B cell (primary cell): Measurements from ENCODE around the gene SLC30A7. TPM values are rescaled to one million over a fixed set of nuclear protein-coding genes. Genes with fewer than 3 reads are reported as not detected.

Source experiments
- ATAC-seq: fragments of 200-7000 bp; cut with Tn5 transposase; one replicate; pipeline ENCODE4 v1.10.0; 2021; ENCODE audit warnings: low read depth, mild to moderate bottlenecking, moderate number of reproducible peaks, moderate library complexity
- CTCF ChIA-PET: fragments of 350-600 bp; sonication (Branson Sonifier 250); formaldehyde crosslinking; loops from one replicate; lab custom pipeline; 2021; ENCODE audit warnings: antibody characterized with exemption, inconsistent platforms; lab: Charles Lee
- POLR2A ChIA-PET: fragments of 350-600 bp; sonication (Branson Sonifier 250); formaldehyde crosslinking; loops from one replicate; lab custom pipeline; 2021; ENCODE audit warnings: antibody characterized with exemption; lab: Charles Lee
- DNase-seq: peaks from one replicate; pipeline ENCODE4 v3.0.0; 2013
- H2AFZ ChIP-seq: 2 replicates; pipeline ENCODE4 v1.6.1; 2012; ENCODE audit warnings: mild to moderate bottlenecking, low read depth, low read length; ENCODE audit not compliant: insufficient read depth, poor library complexity, severe bottlenecking
- H3K27ac ChIP-seq, 2 donors: 1 replicate in 1 of 2; 2 replicates in 1 of 2; pipeline ENCODE4 v1.5.1; 2012 to 2013; ENCODE audit warnings: low read length in 2 of 2, mild to moderate bottlenecking in 2 of 2, moderate library complexity in 1 of 2
- H3K27me3 ChIP-seq, 4 experiments: fragments of 200-600 bp in 1 of 4; sonication (generic) in 1 of 4; replicated peaks in 1 of 4; 1 replicate in 2 of 4; 2 replicates in 2 of 4; pipeline versions ENCODE4 v1.6.1 to v1.7.0; 2013 to 2016; ENCODE audit warnings: low read length in 3 of 4, mild to moderate bottlenecking in 2 of 4, mixed read lengths in 1 of 4, moderate library complexity in 1 of 4; ENCODE audit not compliant: insufficient read depth in 4 of 4, control insufficient read depth in 3 of 4; ENCODE audit errors: control extremely low read depth in 1 of 4
- H3K36me3 ChIP-seq, 2 experiments: replicated peaks in 1 of 2; 1 replicate in 1 of 2; 2 replicates in 1 of 2; pipeline versions ENCODE4 v1.6.1 to v1.7.1; 2013; ENCODE audit warnings: low read length in 1 of 2; ENCODE audit not compliant: insufficient read depth in 2 of 2, control insufficient read depth in 1 of 2; ENCODE audit errors: control extremely low read depth in 1 of 2, extremely low read depth in 1 of 2
- H3K4me1 ChIP-seq, 2 donors: fragments of 200-600 bp in 1 of 2; sonication (generic) in 1 of 2; 1 replicate in 1 of 2; 2 replicates in 1 of 2; pipeline versions ENCODE4 v1.5.1 to v1.6.1; 2013 to 2017; ENCODE audit warnings: low read length in 2 of 2; ENCODE audit not compliant: control insufficient read depth in 2 of 2, insufficient read depth in 2 of 2
- H3K4me2 ChIP-seq: replicated peaks from 2 replicates; pipeline ENCODE3; 2012; ENCODE audit warnings: mild to moderate bottlenecking, low read depth, low read length; ENCODE audit not compliant: poor library complexity, severe bottlenecking
- H3K4me3 ChIP-seq, 5 experiments: fragments of 200-600 bp in 1 of 5; sonication (generic) in 1 of 5; 1 replicate in 3 of 5; 2 replicates in 2 of 5; pipeline versions ENCODE4 v1.5.1 to v1.7.0; 2011 to 2016; ENCODE audit warnings: low read length in 4 of 5, mild to moderate bottlenecking in 4 of 5, low read depth in 2 of 5, control low read depth in 1 of 5, moderate library complexity in 1 of 5; ENCODE audit not compliant: insufficient read depth in 1 of 5; ENCODE audit errors: control extremely low read depth in 1 of 5, extremely low read depth in 1 of 5
- H3K79me2 ChIP-seq: fragments of 200-600 bp; sonication (generic); one replicate; pipeline ENCODE4 v1.6.0; 2016; ENCODE audit warnings: low read length; ENCODE audit not compliant: control insufficient read depth, insufficient read depth
- H3K9ac ChIP-seq: fragments of 200-600 bp; sonication (generic); 2 replicates; pipeline ENCODE4 v1.6.1; 2017; ENCODE audit warnings: mild to moderate bottlenecking, low read length, moderate library complexity
- H3K9me3 ChIP-seq, 3 donors: one replicate each; pipeline versions ENCODE4 v1.6.1 to v1.7.1; 2013; ENCODE audit warnings: low read length in 2 of 3; ENCODE audit not compliant: control insufficient read depth in 2 of 3, insufficient read depth in 1 of 3; ENCODE audit errors: control extremely low read depth in 1 of 3
- H4K20me1 ChIP-seq: 2 replicates; pipeline ENCODE4 v1.6.0; 2012; ENCODE audit warnings: mild to moderate bottlenecking, low read length; ENCODE audit not compliant: insufficient read depth, control insufficient read depth, poor library complexity, severe bottlenecking
- H3K27ac Mint-ChIP-seq: one replicate; pipeline ENCODE4 v1.8.0; 2021; ENCODE audit warnings: mixed read lengths
- H3K27me3 Mint-ChIP-seq: one replicate; pipeline ENCODE4 v1.8.0; 2021; ENCODE audit warnings: mixed read lengths
- H3K4me1 Mint-ChIP-seq: one replicate; pipeline ENCODE4 v1.8.0; 2021; ENCODE audit warnings: mixed read lengths
- H3K4me3 Mint-ChIP-seq: one replicate; pipeline ENCODE4 v1.8.0; 2021; ENCODE audit warnings: mixed read lengths
- H3K9me3 Mint-ChIP-seq: one replicate; pipeline ENCODE4 v1.8.0; 2022; ENCODE audit warnings: mixed read lengths; ENCODE audit not compliant: insufficient read depth
- EZH2 ChIP-seq: IDR thresholded peaks from 2 replicates; pipeline ENCODE4 v1.6.1; 2012; ENCODE audit warnings: borderline replicate concordance, low read depth, mild to moderate bottlenecking, moderate library complexity, low read length; ENCODE audit not compliant: insufficient read depth, poor library complexity, severe bottlenecking
- WGBS: methylation state at CpG from one replicate; pipeline ENCODE4 v1.1.5; 2013; ENCODE audit warnings: missing lambda C conversion rate; ENCODE audit not compliant: insufficient coverage; 5-methylcytosine and 5-hydroxymethylcytosine counted together
- intact Hi-C: fragments of 100-400 bp; cut with micrococcal nuclease; formaldehyde crosslinking; loops from one replicate; pipeline ENCODE4 v1.10.0; 2022
- polyA plus RNA-seq: library from polyadenylated mRNA; depleted of rRNA; stranded (reverse); fragments of >200 nt; gene quantifications from 2 replicates; pipeline ENCODE4 v1.2.3, GENCODE V29; 2012
- total RNA-seq, 2 donors: library from RNA; stranded (reverse); fragments of 120-200 nt in 1 of 2; gene quantifications; 1 replicate in 1 of 2; 2 replicates in 1 of 2; pipeline versions ENCODE4 v1.2.3 to v1.2.4, GENCODE V29; 2013 to 2022
- TF ChIP-seq, protein P1 (sequence below): fragments of 200-600 bp; IDR thresholded peaks from one replicate; pipeline ENCODE4 v1.8.0; 2022; ENCODE audit warnings: antibody characterized with exemption, mild to moderate bottlenecking

SLC30A7 gene
- total and polyA plus RNA-seq, 2 donors (not counting 1 experiment from before 2014, with no cell fraction given) = 5.2 to 28.6 TPM

GRCh38 chr1:100903777-100904176, 7.9 kb downstream of the SLC30A7 start:
- Mint-ChIP-seq H3K27ac (no peak overlapping the region), H3K9me3 (peaks cover 2% of the 10 kb centered on the region), H3K4me1 (no peaks in the 10 kb centered on the region), H3K4me3 (no peak overlapping the region), H3K27me3 (no peaks in the 10 kb centered on the region)
- intact Hi-C loops = no loop called here
- TF ChIP-seq, protein P1, sequence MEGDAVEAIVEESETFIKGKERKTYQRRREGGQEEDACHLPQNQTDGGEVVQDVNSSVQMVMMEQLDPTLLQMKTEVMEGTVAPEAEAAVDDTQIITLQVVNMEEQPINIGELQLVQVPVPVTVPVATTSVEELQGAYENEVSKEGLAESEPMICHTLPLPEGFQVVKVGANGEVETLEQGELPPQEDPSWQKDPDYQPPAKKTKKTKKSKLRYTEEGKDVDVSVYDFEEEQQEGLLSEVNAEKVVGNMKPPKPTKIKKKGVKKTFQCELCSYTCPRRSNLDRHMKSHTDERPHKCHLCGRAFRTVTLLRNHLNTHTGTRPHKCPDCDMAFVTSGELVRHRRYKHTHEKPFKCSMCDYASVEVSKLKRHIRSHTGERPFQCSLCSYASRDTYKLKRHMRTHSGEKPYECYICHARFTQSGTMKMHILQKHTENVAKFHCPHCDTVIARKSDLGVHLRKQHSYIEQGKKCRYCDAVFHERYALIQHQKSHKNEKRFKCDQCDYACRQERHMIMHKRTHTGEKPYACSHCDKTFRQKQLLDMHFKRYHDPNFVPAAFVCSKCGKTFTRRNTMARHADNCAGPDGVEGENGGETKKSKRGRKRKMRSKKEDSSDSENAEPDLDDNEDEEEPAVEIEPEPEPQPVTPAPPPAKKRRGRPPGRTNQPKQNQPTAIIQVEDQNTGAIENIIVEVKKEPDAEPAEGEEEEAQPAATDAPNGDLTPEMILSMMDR = no peak
- no peak for TF ChIP-seq EZH2
- no peak overlapping the region for H3K27ac ChIP-seq
- H3K4me1 ChIP-seq = no peaks in the 10 kb centered on the region
- no peak overlapping the region for H3K4me2 ChIP-seq
- no peaks in the 10 kb centered on the region for H3K27me3 ChIP-seq
- H3K9me3 ChIP-seq = peaks cover 0 to 4% (median 2%) of the 10 kb centered on the region in 3 donors
- H4K20me1 ChIP-seq = no peaks in the 10 kb centered on the region
- H3K36me3 ChIP-seq = peaks cover 7 to 50% of the 10 kb centered on the region in 2 experiments
- POLR2A ChIA-PET = no interaction called here
- H3K9ac ChIP-seq = no peak overlapping the region
- peaks cover 12% of the 10 kb centered on the region for H3K79me2 ChIP-seq
- no peak for ATAC-seq
- CTCF ChIA-PET = no interaction called here
- H3K4me3 ChIP-seq = no peak overlapping the region
- no peak overlapping the region for H2AFZ ChIP-seq
- no CpG with 5 or more reads among the region's 1 CpG for WGBS
- no peak for DNase-seq

- intact Hi-C loops = no loop called here
- Histone ChIP-seq H2AFZ (no peak overlapping the region), H3K27me3 (no peaks in the 10 kb centered on the region), H3K36me3 (peaks cover 12 to 50% of the 10 kb centered on the region in 2 experiments), H3K4me3 (no peak overlapping the region), H3K9me3 (peaks cover 0 to 4% (median 2%) of the 10 kb centered on the region in 3 donors), H3K4me2 (no peak overlapping the region), H3K9ac (no peak overlapping the region), H3K27ac (no peak overlapping the region), H3K4me1 (no peaks in the 10 kb centered on the region), H4K20me1 (no peaks in the 10 kb centered on the region), H3K79me2 (peaks cover 12% of the 10 kb centered on the region)
- Mint-ChIP-seq H3K4me3 (no peak overlapping the region), H3K9me3 (peaks cover 2% of the 10 kb centered on the region), H3K4me1 (no peaks in the 10 kb centered on the region), H3K27me3 (no peaks in the 10 kb centered on the region), H3K27ac (no peak overlapping the region)
- no peak for ATAC-seq
- ChIA-PET CTCF (no interaction called here), POLR2A (no interaction called here)
- 100% methylated on average over 1 of the region's 2 CpGs for WGBS
- TF ChIP-seq EZH2 = no peak
- TF ChIP-seq, protein P1 = no peak
- no peak for DNase-seq
Measured at GRCh38 chr1:100904528-100904927, 8.6 kb downstream of the SLC30A7 start.
